ENCODE results near the gene POU2F3.

- TF ChIP-seq ZNF614 (CRISPR knock-in tag; IDR thresholded peaks at IDR 0.05; ENCODE audit: borderline replicate concordance) (no peak), FOXK1 (CRISPR knock-in tag; IDR thresholded peaks at IDR 0.05; ENCODE audit: borderline replicate concordance, low read depth) (no peak), ZFX (CRISPR knock-in tag; IDR thresholded peaks at IDR 0.05; ENCODE audit: low read depth) (no peak), CTCF (CRISPR knock-in tag; IDR thresholded peaks at IDR 0.05) (no peak), MXI1 (IDR thresholded peaks at IDR 0.05; ENCODE audit: borderline replicate concordance, low read depth, low read length) (no peak), TAF15 (IDR thresholded peaks at IDR 0.05; ENCODE audit: low read depth, low read length, poor library complexity, severe bottlenecking) (no peak), JUND (CRISPR knock-in tag; IDR thresholded peaks at IDR 0.05) (no peak), RXRA (CRISPR knock-in tag; IDR thresholded peaks at IDR 0.05) (no peak), BRCA1 (CRISPR knock-in tag; IDR thresholded peaks at IDR 0.05) (no peak)
- TF ChIP-seq, protein P1, sequence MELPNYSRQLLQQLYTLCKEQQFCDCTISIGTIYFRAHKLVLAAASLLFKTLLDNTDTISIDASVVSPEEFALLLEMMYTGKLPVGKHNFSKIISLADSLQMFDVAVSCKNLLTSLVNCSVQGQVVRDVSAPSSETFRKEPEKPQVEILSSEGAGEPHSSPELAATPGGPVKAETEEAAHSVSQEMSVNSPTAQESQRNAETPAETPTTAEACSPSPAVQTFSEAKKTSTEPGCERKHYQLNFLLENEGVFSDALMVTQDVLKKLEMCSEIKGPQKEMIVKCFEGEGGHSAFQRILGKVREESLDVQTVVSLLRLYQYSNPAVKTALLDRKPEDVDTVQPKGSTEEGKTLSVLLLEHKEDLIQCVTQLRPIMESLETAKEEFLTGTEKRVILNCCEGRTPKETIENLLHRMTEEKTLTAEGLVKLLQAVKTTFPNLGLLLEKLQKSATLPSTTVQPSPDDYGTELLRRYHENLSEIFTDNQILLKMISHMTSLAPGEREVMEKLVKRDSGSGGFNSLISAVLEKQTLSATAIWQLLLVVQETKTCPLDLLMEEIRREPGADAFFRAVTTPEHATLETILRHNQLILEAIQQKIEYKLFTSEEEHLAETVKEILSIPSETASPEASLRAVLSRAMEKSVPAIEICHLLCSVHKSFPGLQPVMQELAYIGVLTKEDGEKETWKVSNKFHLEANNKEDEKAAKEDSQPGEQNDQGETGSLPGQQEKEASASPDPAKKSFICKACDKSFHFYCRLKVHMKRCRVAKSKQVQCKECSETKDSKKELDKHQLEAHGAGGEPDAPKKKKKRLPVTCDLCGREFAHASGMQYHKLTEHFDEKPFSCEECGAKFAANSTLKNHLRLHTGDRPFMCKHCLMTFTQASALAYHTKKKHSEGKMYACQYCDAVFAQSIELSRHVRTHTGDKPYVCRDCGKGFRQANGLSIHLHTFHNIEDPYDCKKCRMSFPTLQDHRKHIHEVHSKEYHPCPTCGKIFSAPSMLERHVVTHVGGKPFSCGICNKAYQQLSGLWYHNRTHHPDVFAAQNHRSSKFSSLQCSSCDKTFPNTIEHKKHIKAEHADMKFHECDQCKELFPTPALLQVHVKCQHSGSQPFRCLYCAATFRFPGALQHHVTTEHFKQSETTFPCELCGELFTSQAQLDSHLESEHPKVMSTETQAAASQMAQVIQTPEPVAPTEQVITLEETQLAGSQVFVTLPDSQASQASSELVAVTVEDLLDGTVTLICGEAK (IDR thresholded peaks at IDR 0.05), result no peak
- TF ChIP-seq, protein P1 (CRISPR knock-in tag; IDR thresholded peaks at IDR 0.05), result no peak
- TF ChIP-seq, protein P2, sequence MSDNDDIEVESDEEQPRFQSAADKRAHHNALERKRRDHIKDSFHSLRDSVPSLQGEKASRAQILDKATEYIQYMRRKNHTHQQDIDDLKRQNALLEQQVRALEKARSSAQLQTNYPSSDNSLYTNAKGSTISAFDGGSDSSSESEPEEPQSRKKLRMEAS (IDR thresholded peaks at IDR 0.05), result no peak
- TF ChIP-seq, protein P3, sequence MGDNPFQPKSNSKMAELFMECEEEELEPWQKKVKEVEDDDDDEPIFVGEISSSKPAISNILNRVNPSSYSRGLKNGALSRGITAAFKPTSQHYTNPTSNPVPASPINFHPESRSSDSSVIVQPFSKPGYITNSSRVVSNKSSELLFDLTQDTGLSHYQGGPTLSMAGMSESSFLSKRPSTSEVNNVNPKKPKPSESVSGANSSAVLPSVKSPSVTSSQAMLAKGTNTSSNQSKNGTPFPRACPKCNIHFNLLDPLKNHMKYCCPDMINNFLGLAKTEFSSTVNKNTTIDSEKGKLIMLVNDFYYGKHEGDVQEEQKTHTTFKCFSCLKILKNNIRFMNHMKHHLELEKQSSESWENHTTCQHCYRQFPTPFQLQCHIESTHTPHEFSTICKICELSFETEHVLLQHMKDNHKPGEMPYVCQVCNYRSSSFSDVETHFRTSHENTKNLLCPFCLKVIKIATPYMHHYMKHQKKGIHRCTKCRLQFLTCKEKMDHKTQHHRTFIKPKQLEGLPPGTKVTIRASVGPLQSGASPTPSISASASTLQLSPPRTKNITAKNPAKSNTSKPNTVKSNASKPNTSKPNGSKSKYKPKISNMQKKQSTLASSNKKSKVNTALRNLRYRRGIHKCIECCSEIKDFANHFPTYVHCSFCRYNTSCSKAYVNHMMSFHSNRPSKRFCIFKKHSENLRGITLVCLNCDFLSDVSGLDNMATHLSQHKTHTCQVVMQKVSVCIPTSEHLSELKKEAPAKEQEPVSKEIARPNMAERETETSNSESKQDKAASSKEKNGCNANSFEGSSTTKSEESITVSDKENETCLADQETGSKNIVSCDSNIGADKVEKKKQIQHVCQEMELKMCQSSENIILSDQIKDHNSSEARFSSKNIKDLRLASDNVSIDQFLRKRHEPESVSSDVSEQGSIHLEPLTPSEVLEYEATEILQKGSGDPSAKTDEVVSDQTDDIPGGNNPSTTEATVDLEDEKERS (CRISPR knock-in tag; IDR thresholded peaks at IDR 0.05), result no peak
Measured at GRCh38 chr11:120342678-120343077, 102.7 kb downstream of the POU2F3 start.
